CD4-positive, alpha-beta T cell treated with Interferon gamma for 1 hour (primary cell): ENCODE measurements around the gene DGKZ.

Experiments
- DNase-seq: peaks from one replicate; pipeline ENCODE4 v3.0.0-alpha.2; 2020

Gene DGKZ

DNA sequence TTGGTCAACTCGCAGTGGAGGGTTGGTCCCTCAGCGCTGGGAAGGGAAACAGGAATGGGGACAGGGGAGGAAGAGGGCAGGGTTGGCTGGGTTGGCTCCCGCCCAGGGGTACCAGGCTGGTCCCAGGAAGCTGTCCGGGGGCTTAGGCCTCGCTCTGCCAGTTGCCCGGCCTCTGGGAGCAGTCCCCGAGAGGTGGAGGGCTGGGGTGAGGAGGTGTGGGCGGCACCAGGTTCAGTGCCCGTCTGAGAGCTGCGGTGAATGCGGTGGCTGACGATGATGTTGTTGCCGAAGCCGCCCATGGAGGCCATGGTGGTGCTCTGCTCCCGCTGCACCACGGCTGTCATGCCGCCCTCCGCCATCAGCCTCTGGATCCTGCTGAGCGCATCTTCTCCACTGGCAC lies 50.3 kb downstream of the DGKZ start:
- DNase-seq: no peak

DNA sequence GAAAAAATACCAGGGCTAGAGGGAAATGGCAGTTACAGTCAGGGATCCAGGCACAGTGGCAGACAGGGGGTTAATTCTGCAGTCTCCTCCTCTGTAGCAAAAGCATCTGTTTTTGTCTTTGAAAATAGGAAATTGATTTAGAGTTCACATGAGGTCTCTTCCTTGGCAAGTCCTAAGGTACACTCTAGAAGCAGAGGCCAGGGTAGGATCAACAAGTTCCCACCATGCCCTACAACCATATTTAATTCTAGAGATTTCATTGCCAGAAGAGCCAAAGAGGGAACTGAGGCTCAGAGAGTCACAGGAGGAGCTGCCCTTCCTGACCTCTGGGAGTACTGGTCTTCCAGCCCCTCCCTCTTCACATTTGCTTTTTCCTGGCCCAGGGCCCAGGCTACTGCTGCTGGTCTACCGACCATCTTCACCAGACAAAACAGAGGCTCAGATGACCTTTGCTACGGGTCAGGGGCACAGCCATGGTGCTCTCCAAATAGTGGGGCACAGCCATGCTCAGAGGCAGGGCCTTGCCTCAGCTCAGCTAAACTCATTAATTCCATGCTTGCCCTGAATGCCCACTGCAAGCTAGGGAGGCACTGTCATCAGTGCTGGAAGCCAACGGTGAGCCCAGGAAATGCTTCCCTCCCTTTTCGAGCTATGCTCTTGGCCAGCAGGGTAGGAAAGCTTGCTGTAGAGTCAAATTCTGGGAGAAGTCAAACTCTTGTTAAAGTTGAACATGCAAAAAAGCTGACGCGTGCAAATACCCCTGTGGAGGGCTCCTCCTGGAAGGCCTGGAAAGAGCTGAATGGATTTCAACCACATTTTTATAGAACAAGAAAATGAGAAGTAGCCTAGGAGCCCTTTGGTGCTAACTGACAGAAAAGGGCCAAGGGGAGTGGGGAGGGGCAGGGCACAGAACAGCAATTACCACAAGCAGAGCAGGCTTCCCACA lies 56.0 kb downstream of the DGKZ start:
- no peak for DNase-seq

DNA sequence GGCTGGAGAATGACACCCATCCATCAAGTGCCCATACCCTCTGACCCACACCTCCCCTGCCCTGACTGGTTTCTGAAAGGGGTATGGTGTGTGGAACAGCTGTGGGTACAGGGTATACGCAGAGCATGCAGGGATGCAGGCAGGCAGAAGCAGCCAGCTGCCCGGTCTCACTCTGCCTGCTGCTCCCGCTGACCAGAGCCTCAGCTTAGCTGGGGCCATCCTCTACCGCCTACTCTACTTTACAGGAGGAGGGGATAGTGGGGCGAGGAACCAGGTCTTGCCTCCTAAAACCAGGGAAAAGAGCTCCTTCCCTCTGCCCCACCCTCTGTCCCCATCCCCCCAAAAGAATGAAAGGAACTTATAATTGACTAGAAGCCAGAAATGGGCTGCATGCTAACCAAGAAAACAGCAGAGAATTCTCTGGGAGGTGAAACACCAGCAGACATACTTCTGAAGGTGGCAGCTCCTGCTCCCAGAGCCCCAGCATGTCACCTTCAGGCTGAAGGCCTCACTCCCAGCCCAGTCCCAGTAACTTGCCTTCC lies 57.3 kb downstream of the DGKZ start:
- no peak for DNase-seq

DNA sequence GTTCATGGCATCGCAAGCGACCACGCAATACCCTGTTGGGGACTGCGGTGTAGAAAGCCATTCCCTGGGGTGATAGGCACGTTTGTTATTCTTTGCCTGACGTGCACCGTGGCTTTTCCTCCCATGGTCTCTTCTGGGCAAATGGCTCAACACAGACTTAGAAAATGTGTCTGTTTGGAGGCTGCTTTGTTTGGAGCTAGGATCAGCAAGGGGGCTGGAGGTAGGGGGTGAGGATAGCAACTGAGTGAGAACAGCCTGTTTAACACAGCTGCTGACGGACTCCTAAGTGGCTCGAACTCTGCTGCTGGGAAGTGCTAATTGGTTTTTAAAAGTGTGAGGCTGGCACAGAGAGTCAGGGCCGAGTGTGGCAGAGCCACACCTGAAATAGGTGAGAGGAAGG lies 60.4 kb downstream of the DGKZ start:
- no peak for DNase-seq

DNA sequence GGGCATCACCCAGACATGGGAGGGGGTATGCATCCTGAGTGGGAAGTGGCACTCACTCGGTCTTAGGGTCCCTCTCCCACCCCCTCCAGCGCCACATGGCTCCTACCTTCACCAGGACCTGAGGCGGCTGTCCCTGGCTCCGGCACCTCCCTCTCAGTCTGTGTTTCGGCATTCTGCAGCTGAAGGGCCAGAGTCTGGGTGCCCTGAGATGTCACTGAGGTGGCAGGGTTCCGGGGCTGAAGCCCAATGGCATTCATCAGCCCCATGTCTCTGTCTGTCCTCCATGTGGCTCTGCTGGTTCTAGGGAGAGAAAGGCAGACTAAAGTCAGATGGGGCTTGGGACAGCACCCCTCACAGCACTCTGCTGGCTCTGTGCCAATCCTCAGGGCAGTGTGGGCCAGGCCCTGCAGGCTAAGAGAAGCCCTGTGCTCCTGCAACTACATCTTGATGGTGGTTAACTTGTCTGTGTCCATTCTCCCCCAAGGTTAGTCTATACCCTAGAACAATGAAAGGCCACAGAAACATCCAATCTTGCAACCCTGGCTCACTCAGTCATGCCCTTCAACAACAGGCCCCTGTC lies 61.2 kb downstream of the DGKZ start:
- no peak for DNase-seq

DNA sequence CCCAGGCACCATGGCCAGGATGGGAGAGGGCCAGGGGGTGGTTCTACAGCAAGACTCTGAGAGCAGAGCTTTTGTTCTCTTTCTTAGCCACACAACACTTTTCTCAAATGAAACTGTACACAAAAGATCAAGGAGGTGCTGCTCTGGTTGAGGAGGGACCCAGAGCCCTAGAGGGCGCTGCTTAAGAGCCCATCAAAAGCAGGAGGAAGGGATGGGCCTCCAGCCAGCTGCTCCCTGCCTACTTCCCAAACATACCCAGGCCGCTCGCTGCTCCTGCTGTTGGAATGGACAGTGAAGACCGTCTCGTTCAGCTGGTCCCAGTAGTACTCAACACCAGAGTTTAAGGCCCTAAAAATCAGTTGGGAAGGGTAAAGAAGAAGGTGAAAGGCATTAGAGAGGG lies 62.8 kb downstream of the DGKZ start:
- DNase-seq: no peak

DNA sequence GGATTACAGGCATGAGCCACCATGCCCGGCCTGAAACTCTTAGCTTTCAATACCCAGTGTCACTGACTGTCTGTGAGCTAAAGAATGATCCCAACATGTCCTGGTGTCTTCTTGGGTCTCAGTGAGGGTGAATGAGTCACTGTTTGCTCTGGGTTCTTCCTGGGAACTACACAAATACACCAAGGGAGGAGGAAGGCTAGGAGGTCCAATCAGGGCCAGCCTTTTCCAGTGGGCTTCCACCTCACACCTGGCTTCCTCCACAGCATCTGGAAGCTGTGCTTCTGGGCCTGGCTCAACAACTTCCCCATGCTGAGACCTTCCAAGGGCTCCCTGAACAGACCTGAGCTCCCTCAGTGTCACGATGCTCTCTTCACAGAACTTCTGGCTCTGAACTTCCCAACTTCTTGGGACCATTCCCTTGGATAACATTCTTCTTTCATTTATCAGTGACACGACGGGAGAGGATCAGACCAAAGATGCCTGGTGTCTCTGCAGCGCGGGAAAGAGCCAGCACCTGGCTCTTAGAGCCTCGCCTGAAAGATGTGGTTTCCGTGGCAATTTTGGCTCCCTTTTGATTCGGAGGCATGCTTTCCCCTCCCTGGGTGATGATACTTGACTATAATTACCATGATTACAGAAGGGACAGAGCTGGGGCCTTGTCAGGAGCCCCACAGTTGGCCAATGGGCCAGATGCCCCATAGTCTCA lies 66.7 kb downstream of the DGKZ start:
- no peak for DNase-seq

DNA sequence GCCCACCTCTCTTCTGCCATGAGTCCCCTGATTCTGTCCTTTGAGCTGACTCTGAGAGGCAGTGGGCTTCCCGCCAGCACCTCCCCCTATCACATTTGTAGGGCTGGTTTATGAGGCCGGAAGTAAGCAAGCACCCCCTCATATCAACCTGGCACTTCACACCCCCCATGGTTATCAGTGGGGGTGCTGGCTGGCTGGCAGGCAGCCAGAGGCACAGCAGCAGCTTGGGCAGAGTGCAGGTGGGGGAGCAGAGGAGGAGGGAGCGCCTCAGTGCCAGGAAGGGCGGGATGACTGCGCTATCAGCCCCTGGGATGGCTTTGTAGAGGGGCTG lies 67.2 kb downstream of the DGKZ start:
- DNase-seq: no peak

DNA sequence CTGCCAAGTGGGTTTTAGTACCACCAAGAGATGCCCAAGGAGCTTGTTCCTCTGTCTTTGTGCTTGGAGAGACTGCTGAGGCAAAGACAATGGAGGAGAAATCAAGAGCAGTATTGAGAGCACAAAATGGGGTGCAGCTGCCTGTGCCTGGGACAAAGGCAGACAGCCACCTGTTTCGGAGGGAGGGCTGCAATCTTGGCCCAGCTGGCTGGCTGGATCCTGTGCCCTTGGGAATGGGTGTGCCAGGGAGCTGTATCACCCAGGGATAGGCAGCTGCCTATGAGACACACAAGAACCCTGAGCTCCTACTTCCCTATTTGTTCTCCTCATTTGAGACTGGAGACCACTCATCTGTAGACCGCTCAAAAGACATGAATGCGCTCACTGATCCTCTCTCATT lies 67.6 kb downstream of the DGKZ start:
- DNase-seq: no peak

DNA sequence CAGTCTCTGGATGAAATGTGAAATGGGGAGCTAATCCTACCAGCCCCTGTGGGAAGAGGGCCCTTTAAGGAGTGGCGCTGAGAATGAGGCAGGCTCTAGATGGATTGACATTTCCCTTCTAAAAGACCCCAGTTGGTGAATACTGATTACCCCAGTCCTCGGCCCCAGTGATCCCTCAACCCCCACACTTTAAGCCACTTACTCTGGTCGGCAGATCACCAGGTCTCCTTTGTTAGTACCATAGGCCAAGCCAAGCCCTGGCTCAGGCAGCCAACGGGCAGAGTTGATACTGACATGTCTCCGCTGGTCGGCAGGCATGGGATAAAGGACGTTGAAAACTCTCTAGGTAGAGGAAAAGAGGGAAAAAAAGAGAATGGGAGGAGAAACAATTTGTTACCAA lies 70.4 kb downstream of the DGKZ start:
- DNase-seq: no peak

DNA sequence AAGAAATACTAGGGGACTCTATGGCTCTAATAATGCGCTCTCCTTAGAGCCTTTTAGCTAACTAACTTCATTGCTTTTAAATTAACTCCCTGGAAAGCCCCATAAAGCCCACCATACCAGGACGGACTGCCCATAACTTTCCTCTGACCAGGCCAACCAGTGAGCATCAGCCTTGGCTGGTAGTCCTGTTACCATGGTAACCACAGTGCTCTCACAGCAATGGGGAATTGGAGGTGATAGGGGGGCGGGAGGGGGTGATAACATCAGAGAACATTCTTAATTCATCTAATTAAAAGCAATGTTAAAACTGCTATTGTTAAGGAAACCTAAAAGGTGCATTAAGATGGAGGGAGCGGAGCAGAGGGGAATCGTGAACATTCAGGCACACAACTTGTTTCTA lies 71.5 kb downstream of the DGKZ start:
- DNase-seq: no peak

DNA sequence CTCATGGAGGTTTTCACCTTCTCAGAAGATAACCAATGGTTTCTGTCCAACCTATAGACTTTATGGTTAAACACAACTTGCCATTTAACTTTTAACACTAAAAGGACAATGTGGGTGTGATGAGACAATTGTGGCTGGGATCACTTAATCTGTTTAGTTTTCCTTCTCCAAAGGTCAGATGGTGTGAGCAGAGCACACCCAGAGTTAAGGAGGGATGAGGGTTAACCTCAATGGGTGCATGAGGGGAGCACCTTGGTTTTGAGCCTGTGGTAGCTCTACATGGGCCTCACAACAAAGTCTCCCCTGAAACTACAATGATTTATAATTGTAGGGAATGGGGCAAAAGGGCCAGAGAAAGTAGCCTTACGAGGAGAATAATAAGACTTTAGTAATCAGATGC lies 73.2 kb downstream of the DGKZ start:
- no peak for DNase-seq

DNA sequence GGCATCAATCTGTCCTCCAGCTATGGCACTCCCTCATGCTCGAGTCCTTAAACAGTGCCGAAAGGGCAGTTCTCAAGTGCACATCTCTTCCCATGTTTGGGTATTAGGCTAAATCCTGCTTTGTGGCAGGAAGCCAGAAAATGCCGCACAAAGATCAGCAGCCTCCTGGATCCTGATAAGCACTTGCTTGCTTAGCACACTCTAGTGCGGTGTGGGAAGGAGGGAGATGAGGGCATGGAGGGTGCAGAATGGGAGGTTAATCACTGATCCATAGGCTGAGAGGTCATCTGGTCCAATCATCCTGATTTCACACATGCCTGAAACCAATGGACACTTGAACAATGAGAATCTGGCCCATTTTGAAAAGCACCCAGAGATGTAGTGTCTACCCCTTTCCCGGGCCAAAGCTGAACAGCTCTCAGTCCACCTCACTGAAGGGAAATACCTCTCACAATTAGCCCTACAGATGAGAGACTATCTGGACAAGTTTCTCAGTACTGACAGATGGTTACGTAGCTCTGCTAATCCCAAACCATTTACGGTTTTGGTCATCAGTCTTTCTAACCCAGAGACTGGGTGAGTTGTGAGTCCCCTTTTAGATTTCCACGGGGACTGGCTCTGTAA lies 74.1 kb downstream of the DGKZ start:
- DNase-seq: no peak

DNA sequence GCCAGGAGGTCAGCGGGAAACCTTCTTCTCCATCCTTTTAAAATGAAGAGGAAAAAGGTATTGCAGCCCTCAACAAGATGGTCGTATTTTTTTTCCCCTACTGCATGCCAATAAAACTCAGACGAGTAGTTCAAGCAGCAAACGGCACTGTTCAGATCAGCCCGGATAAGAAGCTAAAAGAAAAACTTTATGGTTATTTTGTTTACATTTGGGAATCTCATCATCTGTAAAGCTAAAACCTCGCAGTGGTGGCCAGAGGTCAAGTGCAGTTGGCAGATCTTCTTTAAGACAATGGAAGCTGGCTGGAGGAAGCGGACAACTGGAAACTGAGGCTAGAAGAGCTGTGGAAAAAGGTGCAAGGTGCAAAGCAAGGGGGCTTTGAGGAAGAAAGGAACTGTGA lies 75.3 kb downstream of the DGKZ start:
- DNase-seq: no peak

DNA sequence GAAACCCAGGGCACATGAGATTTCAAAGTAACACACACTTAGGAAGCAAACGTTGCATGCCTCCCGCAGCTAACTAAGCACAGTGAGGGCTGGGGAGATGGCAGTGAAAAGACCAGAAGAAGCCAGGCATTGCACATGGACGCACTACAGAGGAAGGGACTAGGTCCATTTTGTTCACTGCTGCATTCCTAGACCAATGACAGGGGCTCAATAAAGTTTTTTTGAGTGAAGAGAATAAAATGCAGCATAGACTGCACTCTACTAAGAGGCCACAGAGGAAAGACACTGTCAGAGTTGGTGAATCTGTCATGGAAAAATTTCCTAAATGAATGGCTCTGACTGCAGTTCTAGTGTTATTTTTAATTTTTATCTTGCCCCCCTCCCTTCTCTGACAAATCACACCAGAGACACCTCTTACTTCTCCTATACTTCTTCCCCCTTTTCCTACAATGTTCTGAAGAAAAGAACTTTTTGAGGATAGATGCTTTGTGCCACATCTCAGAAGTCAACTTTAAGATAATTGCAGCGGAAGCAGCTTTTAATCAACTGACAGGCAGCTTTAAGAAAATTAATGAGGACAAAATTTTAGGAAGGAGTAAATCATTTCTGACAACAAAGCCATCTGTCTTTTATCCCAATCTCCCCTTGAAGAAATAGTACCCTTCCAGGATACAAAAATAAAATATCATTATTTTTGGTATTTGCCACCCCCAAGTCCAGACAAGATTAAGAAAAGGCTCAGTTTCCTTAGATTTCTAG lies 79.1 kb downstream of the DGKZ start:
- no peak for DNase-seq

DNA sequence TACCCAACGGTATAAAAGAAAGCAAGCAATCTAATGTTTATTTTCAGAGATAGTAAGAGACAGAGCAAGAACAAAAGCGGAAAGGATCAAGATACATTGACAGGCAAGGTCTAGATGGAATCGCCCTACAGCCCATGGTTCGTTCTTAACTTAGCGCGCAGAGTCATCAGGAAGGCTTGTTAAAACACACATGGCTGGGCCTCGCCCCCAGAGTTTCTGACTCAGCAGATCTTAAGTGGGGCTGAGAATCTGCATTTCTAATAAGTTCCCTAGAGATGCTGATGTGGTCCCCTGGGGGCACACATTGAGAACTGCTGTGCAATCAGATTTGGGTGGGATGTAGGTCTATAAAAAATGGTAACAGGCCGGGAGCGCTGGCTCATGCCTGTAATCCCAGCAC lies 80.1 kb downstream of the DGKZ start:
- DNase-seq: no peak

DNA sequence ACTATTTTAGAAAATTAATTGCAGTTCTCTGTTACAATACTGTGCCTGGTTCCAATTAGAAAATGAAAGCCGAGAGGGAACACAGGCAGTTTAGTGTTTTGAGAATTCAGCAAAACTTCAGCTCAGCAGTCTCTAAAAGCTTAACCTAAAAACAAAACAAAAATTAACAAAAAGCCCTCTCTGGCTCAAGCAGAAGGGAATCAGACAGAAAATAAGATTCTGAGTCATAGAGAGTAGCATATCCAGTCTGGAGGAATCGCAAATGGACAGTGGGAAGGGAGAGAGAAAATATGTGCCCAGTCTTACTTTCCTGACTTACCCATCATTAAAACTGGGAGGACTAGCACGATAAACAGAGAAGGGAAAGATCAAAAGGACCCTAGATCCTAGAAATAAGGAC lies 82.5 kb downstream of the DGKZ start:
- no peak for DNase-seq
